GM19023 (cell line): ENCODE results near the gene ZNF581.
A peak's percentile ranks its signal among the peaks of the same experiment; 100 is the strongest.

Experiments
- ATAC-seq: cut with Tn5 transposase; IDR thresholded peaks from one replicate; pipeline ENCODE4 v1.9.1; 2021; ENCODE audit warnings: mild to moderate bottlenecking, moderate library complexity; ENCODE audit not compliant: unreplicated experiment

The ZNF581 gene

DNA sequence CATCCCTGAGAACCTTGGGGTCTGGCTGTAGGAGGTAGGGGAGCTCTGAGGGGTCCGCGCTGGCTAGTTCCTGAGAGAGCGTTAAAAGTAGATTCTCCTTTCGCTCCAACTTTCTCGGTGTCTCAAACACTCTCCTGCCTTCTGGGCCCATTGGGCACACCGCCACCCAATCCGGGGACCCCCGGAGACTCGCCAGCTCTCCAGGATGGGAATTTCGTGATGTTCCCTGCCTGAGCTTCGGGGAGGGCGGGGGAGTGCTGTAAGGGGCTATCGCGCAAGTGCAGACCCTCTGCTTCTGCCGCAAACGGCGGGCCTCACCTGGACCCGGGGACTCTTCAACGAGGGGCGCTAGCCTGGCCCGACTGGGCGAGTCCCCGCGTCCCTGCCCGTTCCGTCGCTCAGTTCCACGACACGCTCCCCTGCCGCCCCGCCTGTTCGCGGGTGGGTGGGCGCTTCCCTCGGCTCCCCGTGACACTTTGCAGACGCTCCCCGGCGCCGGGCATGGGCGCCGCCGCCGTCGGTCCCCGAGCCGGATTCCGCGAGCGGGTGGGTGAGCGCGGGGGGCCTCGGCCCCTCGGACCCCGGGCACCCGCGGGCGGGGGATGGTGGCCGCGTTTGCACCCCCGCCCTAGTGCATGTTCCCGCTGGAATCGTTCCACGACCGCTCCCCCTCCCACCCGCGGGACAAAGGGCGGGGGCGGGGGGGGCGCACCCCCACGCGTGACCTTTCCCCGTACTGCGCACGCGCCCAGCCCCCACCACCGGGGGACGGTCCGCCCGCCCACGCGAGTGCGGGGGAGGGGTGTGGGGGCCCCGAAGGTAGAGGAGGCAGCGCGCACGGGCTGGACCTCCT is 4.5 kb downstream of the ZNF581 start, which contains the start of gene CCDC106:
CCDC106 (plus strand) TSS at position 481 of the 853 bp plus-strand sequence. CDS start 835 bp downstream, outside the sequence.
- no peak for ATAC-seq

DNA sequence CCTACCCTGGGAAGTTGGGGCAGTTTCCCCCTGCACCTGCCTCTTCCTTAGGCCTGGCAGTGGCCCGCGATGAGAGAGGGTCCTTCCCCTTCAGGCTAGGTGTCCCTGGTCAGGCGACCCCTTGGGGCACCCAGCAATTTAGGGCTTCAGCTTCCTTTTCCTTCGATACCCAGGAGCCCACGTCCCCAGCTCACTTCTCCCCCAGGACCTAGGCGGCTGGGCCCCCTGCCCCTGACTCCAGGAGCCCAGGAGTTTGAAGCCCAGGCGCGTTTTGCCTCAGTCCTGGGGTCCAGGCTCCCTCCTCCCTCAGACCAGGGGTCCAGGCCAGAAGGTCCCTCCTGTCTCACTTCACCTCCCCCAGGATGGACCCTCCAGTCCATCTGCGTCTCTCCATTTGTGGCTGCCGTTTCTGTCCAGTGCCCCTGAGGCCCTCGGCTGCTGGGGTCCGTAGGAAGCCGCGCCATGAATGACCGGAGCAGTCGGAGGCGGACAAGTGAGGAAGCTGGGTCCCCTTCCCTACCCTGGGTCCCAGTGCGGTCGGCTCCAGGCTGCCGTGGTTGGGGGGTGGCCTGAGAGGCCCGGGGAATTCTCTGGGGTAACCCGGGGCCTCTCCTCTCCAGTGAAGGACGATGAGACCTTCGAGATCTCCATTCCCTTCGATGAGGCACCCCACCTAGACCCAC is 5.3 kb downstream of the ZNF581 start:
- no peak for ATAC-seq

DNA sequence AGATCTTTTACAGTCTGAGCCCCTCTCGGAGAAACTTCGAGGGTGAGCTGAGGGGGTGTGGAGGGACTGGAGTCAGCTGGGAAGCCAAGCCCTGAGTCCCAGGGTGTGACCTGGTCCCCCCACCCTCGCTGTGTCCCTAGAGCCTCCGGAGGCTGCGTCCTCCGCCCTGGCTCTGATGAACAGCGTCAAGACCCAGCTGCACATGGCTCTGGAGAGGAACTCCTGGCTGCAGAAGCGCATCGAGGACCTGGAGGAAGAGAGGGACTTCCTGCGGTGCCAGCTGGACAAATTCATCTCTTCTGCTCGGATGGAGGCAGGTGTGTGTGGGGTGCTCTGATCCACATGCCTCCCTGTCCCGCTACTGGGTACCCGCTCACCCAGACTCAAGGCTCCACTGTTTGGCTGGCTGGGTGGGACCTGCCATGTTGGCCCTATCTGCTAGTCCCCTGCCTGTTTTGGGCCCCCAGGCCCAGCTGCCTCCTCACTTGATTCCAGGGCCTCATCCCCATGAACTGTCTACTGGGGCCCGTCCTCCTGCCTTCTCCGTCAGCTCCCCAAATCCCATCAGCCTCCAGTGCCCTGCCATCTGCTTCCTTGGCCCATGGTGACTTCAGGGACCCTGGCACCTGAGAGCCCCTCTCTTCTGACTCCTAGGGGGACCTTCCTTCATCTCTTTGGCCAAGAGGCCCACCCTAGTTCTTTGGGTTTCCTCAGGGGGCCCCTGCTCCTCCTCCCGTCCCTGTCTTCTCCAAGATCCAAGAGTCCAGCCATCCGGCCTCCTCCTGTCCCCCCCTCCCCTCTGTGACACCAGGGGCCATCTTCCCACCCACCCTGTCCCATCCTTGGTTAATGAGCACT is 6.0 kb downstream of the ZNF581 start:
- ATAC-seq: no peak

DNA sequence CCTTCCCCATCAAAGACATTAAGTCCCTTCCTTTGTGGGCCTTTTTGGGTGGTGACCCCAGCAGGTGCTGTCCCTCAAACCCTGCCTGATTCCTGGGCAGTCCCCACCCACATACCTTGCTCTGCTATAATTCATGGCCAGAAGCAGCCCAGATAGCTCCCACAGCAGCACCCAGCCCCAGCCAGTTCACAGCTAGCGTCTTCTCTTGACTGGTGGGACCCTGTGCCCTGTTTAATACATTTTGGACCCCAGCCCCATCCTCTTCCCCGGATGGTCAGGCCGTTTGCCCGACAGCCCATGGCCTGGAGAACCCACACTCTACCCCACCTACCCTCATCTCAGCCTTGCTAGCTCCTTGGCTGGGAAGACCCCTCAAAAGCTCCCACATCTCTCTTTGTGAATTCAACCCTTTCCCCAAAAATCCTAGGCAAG is 6.7 kb downstream of the ZNF581 start:
- ATAC-seq: no peak

DNA sequence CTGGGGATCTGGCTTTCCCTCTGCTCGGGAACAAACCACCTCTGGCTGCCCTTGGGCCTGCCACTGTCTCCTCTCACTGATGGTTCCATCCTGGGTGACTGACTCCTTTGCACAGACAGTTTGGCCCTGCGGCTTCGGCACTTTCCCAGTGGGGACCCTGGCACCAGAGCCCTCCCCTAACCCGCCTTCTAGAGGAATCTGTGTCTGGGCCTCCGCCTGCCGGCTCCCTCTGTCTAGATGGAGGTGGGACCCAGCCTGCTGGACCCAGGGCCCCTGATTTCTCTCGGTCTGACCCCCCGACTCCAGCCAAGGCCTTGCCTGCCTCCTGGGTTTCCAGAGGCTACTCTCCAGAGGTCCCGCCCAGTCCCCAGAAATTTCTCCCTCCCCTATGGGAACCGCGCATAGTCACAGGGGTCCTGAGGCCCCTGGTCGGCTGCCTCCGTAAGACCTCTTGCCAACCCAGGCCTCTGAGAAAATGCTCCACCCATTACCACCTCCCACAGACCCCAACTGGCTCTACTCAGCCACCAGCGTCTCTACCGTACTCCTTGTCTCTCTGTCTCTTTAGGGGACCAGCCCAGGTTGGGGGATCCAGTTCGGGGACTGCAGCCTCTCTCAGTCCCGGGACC is 7.3 kb downstream of the ZNF581 start:
- no peak for ATAC-seq

DNA sequence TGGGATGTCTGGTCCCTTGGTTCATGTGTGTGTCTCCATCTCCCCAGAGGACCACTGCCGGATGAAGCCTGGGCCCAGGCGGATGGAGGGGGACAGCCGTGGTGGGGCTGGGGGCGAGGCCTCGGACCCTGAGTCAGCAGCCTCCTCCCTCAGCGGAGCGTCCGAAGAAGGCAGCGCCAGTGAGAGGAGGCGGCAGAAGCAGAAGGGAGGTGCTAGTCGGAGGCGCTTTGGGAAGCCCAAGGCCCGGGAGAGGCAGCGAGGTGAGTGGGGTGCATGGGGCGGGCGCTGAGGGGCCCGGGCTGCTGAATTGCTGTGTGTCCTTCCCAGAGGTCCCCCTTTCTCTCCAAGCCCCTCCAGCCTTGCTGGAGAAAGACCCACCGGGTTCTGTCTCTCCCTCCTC is 7.8 kb downstream of the ZNF581 start:
- ATAC-seq: no peak

DNA sequence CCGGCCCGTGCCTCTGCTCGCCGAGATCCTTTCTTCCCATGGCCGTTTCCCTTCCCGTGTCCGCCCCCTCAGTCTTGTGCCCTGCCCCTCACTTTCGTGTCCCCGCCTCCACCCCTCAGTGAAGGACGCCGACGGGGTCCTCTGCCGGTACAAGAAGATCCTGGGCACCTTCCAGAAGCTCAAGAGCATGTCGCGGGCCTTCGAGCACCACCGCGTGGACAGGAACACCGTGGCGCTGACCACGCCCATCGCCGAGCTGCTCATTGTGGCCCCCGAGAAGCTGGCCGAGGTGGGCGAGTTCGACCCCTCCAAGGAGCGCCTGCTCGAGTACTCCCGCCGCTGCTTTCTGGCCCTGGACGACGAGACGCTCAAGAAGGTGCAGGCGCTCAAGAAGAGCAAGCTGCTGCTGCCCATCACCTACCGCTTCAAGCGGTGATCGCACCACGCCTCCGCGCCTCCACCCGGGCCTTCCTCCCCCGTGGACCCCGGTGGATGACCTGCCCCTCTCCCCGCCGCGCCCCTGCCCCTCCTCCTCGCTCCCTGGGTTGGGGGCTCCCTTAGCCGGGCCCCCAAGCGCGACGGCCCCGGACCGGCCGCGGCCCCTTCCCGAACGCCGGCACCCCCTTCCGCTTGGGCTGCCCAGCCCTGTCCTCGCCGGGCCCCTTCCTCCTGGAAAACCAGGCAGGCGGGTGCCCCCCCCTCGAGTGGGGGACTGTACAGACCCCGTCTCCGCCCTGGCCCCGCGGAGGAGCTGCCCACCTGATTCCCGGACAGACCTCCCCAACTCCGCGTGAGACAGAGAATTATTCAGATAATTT is 9.1 kb downstream of the ZNF581 start:
- no peak for ATAC-seq

DNA sequence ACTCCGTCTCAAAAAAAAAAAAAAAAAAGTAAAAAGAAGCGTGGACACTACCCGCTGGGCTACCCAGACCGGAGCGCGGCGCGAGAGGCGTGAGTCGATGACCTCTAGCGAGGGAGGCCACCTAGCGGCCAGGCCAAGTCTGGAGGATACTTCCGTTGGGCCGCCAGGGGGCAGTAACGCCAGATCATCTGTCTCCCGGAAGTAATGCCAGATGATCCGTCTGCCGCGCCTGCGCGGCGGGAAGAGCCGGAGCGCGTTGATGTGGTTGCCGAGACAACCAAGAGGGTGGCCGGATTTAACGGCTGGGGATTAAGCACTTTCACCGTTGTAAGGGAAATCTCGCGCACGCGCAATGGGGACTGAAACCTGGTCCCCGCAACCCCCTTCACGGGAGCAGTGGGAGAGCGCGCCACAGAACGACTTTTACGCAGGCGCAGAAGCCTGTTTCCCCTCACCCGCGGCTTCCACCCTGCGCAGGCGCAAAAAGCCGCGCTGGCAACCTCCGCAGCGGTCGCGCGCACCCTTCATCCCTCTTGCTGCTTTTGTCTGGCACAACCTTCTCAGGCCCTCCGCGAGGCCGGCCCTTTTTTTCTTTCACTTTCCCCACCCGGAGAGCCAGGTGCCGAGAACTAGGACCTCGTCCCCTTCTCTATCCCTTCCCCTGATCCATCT is 10.3 kb downstream of the ZNF581 start:
- peak; percentile 45 for ATAC-seq

DNA sequence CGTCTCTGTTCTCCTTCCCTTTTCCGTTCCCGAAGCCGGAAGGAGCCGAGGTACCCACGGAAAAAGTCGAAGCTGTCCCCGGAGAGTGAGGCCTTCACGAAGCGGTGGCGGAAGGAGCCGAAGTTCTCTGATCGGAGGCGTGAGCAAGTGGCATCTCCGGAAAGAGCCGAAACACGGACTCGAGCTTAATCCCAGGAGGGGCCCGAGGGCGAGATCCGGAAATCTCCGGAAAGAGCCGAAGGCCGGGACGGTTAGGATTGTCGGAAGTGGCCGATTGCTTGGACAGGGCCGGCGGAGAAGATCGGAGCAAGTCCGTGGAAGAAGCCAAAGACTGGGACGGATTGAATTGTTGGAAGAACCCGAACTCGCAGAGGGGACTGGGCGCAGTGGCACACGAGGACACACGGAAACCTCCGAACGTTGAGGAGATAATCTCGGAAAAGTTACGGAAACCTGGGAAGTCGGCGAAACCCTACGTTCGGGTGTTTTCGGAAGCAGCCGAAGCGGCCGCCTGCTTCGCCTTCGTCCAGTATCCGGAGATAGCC is 10.9 kb downstream of the ZNF581 start:
- peak; percentile 54 for ATAC-seq

DNA sequence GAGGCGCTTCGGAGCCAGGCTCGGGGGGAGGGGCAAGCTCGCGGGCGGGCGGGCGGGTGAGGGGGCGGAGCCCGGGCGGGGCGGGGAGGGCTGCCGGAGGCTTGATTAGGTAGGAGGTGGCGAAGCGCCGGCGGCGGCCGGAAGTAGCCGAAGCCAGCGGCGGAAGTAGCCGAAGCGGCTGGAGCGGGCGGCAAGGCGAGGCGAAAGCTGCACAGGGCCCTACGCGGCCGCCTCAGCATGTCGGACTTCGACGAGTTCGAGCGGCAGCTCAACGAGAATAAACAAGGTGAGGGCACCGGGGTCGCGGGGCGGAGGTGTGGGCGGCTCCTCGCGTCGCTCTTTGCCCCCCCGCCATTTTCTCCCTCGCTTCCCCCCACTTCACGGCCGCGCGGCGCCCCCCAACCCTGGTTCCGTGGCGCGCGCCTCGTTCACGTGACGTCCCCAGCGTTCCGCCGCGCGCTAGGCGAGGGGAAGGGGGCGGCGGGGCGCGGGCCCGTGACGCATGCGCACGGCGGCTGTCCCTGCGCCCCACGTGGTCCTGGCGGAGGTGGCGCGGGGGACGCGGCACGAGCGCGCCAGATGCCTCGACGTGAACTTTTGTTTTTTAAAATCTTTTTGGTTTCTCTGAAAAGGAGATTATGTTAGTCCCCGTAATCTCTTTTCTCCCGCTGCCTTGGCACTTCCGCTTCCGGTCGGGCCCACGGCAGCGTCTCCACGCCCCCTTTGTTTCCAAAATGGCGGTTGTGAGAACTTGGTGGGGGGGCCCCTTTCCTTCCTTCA is 11.6 kb downstream of the ZNF581 start, which contains the start of gene U2AF2:
U2AF2 (plus strand) TSS at position 168 of the 780 bp plus-strand sequence; CDS start at position 238, 70 bp downstream.
- peak; percentile 32 for ATAC-seq

DNA sequence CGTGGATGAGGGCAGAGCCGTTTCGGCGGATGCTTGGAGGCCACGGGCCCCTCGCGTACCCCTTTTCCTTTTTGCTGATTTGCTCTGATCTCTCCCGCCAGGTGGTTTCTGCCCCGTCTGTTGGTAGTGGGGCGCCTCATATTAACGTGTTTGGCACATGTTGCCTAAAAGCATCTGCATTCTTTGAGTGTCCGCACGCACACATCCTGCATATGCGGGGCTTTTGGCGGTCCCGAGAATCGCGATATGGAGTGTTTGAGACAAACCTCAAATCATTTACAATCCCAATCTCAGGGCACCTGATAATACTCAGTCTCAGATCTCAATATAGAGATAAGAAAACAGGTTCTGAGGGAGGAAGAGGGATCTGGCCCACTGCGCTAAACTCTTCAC is 12.2 kb downstream of the ZNF581 start:
- no peak for ATAC-seq

DNA sequence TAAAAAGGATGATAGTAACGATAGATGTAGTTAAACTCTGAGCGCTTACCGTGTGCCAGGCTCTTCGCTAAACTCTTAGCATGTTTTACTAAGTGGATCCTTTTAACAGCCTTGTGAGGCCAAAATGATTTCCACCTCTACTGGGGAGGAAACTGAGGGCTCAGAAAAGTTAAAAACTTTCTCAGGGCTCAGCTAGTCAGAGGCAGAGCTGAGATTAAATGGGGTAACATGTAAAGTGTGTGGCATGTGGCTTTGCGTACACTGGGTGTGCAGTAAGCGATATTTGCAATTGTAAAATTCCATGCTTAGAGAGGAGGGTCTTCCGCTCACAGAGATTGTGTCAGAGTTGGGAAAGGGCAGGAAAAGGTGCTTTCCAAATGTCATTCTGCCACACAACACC is 13.1 kb downstream of the ZNF581 start:
- ATAC-seq: no peak

DNA sequence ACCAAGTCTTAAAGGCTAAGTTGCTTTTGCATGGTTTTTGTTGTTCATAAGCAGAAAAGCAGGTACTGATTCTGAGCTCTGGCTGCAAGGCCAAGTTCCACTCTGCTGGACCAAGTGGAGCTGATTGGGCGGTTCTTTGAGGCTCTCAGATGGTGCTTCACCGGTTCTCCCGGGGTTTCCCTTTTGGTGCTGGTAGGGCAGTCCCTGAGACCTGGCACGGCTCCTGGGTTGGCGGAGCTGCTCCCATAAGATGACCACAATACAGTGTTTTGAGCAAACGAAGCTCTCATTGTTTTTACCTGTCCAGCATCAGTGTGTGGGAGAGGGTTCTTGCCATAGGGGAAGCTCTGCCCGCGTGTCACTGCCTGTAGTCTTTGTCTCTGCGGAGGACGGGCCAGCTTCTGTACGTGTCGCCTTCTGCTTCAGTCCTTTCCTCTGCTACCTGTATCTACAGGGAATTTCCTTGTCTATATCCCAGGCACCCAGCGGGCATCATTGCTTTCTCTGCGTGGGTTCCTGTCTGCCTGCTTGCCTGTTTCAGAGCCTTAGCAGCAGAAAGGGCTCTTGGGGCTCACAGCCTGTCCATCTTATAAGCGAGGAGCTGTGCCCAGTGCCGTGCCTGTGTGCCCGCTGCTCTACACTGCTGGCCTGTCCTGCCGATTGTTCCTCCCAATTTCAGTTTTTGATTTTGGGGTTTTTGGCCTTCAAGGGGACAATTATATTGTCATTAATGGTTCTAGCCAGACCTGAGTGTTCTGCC is 13.7 kb downstream of the ZNF581 start:
- no peak for ATAC-seq

DNA sequence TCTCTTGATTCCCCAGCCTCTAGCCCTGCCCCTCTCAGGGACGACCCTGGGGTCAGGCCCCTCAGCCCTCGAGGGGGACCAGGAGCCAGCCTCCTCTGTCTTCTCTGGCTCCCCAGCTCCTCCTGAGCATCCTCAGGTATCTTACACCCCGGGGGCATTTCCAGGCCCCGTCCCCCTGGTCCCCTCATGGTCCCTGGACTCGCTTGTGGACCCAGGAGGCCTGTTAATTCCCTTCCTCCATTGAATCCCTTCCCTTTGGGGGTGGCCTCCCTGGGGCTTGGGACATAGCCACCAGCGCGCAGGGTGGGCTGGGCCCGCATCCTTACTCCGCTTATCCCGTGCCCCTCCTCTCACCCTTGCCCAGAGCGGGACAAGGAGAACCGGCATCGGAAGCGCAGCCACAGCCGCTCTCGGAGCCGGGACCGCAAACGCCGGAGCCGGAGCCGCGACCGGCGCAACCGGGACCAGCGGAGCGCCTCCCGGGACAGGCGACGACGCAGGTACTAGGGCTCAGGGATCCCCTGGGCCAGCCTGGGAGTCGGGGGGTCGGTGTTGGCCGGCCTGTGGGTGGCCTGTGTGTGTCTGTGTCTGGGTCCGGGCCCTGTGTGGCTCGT is 15.5 kb downstream of the ZNF581 start:
- ATAC-seq: no peak

DNA sequence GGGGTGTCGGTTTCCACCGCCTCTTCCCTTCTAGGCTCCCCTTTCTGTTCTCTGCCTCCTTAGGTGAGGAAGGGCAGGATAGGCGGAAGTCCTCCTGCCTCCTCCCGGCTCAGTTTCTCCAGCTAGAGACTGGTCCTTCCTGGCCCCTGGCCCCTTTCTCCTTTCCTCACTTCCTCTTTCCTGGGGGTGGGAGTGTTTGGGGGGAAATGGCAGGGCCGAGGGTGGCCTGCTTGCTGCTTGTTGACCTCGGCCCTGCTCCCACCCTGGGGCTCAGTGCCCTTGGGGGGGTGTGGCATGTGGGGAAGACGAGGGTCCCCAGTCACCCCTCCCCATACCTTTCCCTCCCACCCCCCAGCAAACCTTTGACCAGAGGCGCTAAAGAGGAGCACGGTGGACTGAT is 16.4 kb downstream of the ZNF581 start:
- no peak for ATAC-seq

DNA sequence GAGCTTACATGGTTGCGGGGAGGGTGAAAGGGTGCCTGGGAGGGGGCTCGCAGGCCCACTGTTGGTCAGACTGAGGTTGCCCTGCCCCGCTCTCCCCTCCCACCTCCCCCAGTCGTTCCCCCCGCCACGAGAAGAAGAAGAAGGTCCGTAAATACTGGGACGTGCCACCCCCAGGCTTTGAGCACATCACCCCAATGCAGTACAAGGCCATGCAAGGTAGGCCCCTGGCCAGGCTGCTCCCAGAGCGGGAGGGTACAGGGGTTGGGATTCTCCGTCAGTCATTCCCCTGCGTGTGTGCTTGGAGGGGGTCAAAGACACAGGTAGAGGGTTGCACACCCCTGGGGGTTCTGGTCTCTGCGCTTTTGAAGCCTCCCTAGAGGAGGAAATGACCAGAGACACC is 17.0 kb downstream of the ZNF581 start:
- no peak for ATAC-seq

DNA sequence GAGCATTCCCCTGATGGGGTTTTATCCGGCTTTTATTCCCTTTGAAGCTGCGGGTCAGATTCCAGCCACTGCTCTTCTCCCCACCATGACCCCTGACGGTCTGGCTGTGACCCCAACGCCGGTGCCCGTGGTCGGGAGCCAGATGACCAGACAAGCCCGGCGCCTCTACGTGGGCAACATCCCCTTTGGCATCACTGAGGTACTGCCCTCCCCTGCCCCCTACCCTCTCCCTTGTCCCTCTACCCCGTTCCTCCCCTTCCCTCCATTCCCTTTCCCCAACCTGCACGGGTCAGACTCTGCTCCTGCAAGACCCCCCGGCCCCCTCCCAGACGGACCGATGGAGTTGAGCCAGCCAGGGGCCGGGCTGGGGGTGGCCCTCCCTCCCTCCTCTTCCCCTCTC is 17.5 kb downstream of the ZNF581 start:
- ATAC-seq: no peak
